Nephron progenitor cell (in vitro differentiated cells): Measurements from ENCODE around the gene HIPK3.

ENCODE experiments used
- DNase-seq: peaks from one replicate; pipeline ENCODE4 v3.0.0; 2021
- H3K27ac Mint-ChIP-seq: 2 replicates; pipeline ENCODE4 v1.8.0; 2021; ENCODE audit warnings: mild to moderate bottlenecking, moderate library complexity, mixed read lengths
- H3K27me3 Mint-ChIP-seq: 2 replicates; pipeline ENCODE4 v1.8.0; 2021; ENCODE audit warnings: mild to moderate bottlenecking, low read depth, mixed read lengths; ENCODE audit not compliant: poor library complexity
- H3K36me3 Mint-ChIP-seq: 2 replicates; pipeline ENCODE4 v1.8.0; 2021; ENCODE audit warnings: low read depth, mixed read lengths
- H3K4me1 Mint-ChIP-seq: 2 replicates; pipeline ENCODE4 v1.8.0; 2021; ENCODE audit warnings: mixed read lengths
- H3K4me3 Mint-ChIP-seq: 2 replicates; pipeline ENCODE4 v1.8.0; 2021; ENCODE audit warnings: mild to moderate bottlenecking, moderate library complexity, mixed read lengths
- H3K9me3 Mint-ChIP-seq: 2 replicates; pipeline ENCODE4 v1.8.0; 2021; ENCODE audit warnings: mild to moderate bottlenecking, moderate library complexity, mixed read lengths
- TF ChIP-seq, protein P1 (sequence below): fragments of 200-600 bp; sonication (generic); IDR thresholded peaks from 2 replicates; pipeline ENCODE4 v1.5.0; 2021; ENCODE audit warnings: antibody characterized with exemption

Gene HIPK3

DNA sequence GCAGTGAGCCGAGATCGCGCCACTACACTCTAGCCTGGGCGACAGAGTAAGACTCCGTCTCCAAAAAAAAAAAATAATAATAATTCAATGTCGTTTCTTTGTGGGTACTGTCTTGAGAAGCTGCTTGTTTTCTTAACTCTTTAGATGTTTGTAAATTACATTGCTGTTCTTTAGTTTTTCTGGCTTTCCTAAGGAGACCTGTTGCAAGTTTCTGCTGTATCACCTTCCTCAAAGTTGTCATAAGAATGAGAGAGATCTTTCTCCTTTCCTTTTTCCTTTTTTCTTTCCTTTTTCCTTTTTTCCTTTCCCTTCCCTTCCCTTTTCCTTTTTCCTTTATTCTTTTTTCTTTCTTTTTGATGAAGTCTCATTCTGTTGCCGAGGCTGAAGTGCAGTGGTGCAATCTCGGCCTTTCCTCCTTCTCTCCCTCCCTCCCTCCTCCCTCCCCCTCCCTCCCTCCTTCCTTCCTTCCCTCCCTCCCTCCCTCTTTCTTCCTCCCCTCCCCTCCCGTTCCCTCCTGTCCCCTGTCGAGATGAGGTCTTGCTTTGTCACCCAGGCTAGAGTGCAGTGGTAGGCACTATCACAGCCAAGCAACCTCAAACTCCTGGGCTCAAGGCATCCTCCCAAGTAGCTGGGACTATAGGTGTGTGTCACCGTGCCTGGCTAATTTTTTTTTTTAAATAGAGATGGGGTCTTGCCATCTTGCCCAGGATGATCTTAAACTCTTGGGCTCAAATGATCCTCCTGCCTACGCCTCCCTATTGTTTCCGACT, 15.3 kb downstream of the HIPK3 start:
- Mint-ChIP-seq H3K9me3 (peaks cover 7% of the 10 kb centered on the region), H3K36me3 (no peaks in the 10 kb centered on the region), H3K4me1 (peaks cover 6% of the 10 kb centered on the region), H3K27ac (peak overlapping the region; percentile 50), H3K27me3 (no peaks in the 10 kb centered on the region), H3K4me3 (no peak overlapping the region)
- DNase-seq: no peak
- TF ChIP-seq, protein P1, sequence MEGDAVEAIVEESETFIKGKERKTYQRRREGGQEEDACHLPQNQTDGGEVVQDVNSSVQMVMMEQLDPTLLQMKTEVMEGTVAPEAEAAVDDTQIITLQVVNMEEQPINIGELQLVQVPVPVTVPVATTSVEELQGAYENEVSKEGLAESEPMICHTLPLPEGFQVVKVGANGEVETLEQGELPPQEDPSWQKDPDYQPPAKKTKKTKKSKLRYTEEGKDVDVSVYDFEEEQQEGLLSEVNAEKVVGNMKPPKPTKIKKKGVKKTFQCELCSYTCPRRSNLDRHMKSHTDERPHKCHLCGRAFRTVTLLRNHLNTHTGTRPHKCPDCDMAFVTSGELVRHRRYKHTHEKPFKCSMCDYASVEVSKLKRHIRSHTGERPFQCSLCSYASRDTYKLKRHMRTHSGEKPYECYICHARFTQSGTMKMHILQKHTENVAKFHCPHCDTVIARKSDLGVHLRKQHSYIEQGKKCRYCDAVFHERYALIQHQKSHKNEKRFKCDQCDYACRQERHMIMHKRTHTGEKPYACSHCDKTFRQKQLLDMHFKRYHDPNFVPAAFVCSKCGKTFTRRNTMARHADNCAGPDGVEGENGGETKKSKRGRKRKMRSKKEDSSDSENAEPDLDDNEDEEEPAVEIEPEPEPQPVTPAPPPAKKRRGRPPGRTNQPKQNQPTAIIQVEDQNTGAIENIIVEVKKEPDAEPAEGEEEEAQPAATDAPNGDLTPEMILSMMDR: no peak

DNA sequence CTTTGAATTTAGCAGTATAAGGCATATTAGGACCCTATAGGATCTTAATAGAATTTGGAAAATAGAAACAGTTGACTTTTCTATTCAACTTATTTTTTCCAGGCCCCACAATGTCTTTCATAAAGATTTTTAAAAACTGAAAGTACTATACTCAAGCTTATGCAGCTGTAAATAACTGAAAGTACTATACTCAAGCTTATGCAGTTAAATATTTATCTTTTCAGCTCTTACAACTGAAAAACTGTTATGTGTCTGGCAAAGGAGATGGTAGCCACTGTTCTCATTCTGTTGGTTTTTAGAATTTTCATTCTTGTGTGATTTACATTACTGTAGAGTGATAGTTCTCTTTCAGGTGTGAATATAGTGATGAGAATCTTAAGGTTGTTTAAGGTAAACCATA, 16.5 kb downstream of the HIPK3 start:
- Mint-ChIP-seq H3K4me1 (peaks cover 6% of the 10 kb centered on the region), H3K9me3 (peaks cover 12% of the 10 kb centered on the region), H3K27ac (no peak overlapping the region), H3K4me3 (no peak overlapping the region), H3K27me3 (no peaks in the 10 kb centered on the region), H3K36me3 (peaks cover 7% of the 10 kb centered on the region)
- DNase-seq: no peak
- TF ChIP-seq, protein P1: no peak

DNA sequence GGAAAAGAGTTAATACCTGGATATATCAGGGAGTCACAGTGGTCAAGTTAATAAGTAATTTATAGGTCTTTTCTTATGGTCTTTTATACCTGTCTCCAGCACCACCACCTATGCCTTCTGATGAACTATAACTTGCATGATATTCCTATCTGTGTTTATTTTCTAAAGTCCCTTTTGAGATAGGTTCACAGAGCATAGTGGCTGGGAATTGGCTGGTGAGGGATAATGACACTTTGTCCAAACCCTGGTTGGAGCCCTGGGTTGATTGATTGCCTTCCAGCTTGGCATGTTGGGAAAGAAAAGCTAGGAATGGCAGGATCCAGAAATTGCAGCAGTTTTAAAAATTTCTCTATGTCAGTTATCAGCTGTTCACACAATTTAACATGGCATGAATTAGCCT, 23.2 kb downstream of the HIPK3 start:
- Mint-ChIP-seq H3K27ac (no peak overlapping the region), H3K27me3 (no peaks in the 10 kb centered on the region), H3K36me3 (peaks cover 11% of the 10 kb centered on the region), H3K4me1 (no peaks in the 10 kb centered on the region), H3K9me3 (peaks cover 9% of the 10 kb centered on the region), H3K4me3 (no peak overlapping the region)
- DNase-seq: no peak
- TF ChIP-seq, protein P1: no peak

DNA sequence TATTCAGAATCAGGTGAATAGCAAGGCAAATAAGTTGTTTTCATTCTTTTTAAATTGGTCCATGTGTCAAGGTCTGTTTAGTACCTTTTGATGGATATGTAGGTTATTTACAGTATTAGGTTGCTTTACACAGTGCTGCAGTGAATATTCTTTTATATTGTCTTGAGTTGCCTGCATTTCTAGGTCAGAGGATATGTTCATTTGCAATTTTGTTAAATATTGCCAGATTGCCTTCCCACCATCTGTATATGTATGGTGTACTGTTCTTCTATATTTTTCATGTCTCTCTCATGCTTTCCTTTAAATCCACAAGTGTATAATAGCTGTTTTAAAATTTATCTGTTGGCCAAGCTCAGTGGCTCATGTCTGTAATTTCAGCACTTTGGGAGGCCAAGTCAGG, 24.6 kb downstream of the HIPK3 start:
- Mint-ChIP-seq H3K9me3 (peaks cover 9% of the 10 kb centered on the region), H3K27me3 (no peaks in the 10 kb centered on the region), H3K36me3 (peaks cover 16% of the 10 kb centered on the region), H3K4me3 (no peak overlapping the region), H3K27ac (no peak overlapping the region), H3K4me1 (no peaks in the 10 kb centered on the region)
- TF ChIP-seq, protein P1: no peak
- no peak for DNase-seq

DNA sequence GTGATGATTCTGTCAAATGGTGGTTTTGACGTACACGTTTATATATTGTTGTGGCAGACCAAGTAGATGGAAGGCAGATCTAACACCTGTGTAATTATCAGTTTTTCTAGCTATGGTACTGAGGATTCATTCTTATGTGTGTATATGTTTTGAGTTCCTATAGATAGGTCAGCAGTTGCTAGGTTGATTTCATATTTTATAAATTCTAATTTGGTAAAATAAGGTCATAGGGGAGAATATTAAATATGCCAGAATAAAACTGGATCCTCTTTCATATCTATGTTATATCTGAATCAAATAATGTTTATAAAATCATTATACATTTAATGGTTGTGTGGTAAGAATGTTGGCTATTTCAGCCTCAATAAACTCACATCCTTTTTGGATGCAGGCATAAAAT, 27.6 kb downstream of the HIPK3 start:
- Mint-ChIP-seq H3K4me3 (no peak overlapping the region), H3K36me3 (peaks cover 13% of the 10 kb centered on the region), H3K9me3 (peaks cover 4% of the 10 kb centered on the region), H3K4me1 (no peaks in the 10 kb centered on the region), H3K27me3 (no peaks in the 10 kb centered on the region), H3K27ac (no peak overlapping the region)
- DNase-seq: no peak
- TF ChIP-seq, protein P1: no peak

DNA sequence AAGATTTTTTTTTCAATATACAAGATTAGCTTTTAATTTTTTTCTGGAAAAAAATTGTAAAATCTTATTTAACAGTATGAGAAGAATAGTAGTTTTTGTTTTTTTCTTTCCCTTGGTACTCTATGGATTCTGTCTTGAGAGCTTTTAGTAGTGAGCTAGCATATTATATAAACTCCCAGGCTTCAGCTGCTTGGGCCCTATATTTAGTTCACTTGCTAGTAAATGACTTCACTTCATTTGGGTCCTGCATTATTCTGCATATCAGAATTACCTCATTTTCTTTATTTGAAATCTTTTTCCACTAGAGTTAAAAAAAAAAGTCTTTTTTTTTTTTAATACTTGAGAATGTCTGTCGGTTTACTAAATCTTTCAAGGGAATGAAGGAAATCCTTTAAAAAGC, 33.1 kb downstream of the HIPK3 start:
- no peak for DNase-seq
- Mint-ChIP-seq H3K4me3 (no peak overlapping the region), H3K36me3 (peaks cover 42% of the 10 kb centered on the region), H3K27me3 (no peaks in the 10 kb centered on the region), H3K27ac (no peak overlapping the region), H3K9me3 (no peaks in the 10 kb centered on the region), H3K4me1 (peaks cover 26% of the 10 kb centered on the region)
- TF ChIP-seq, protein P1: no peak
